GM19035 (cell line): ENCODE data around the gene CPAMD8.
A peak's percentile ranks its signal among the peaks of the same experiment; 100 is the strongest.

Source experiments
- ATAC-seq: cut with Tn5 transposase; IDR thresholded peaks from one replicate; pipeline ENCODE4 v1.9.1; 2021; ENCODE audit not compliant: unreplicated experiment

CPAMD8 gene

DNA sequence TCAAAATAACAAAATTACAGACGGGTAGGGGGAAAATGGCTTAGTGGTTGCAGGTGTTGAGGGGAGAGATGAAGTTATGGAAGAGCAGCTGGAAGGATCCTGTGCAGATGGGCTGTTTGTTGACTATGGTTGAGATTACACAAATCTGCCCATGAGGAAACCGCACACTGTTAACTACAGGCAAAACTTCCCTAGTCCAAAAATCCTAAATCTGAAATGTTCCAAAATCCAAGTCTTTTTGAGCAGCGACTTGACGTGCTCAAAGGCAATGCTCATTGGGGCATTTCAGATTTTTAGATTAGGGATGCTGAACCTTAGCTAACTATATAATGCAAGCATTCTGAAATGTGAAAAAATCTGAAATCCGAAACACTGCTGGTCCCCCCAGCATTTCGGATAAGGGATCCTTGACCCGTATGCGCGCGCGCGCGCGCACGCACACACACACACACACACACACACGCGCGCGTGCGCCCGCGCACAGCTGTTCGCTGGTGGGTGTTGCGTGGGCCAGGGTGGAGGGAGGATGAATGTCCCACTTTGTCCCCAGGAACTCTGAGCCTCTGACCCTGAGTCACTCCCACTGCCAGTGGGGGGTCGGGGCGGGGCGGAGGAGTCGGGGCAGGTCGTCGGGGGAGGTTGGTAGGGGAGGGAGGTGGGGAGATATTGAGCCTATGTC, 131.0 kb downstream of the CPAMD8 start:
- no peak for ATAC-seq

DNA sequence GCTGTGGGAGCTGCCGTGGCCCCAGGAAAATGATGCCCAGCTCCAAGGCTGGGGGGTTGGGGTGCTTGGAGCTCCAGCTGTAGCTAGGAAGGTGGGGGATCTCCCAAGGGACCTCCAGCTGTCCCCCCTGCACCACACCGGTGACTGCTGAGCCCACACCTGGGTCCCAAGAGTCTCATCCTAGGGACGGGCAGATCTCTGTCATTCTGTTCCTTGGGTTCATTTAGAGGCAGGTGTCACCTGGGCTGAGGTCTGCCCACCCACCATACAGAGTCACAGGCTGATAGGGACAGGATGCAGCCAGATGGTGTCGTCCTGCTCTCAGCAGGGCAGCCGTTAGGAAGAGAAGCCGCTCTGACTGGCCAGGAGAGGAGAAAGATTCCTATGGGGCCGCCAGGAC, 132.5 kb downstream of the CPAMD8 start:
- no peak for ATAC-seq

DNA sequence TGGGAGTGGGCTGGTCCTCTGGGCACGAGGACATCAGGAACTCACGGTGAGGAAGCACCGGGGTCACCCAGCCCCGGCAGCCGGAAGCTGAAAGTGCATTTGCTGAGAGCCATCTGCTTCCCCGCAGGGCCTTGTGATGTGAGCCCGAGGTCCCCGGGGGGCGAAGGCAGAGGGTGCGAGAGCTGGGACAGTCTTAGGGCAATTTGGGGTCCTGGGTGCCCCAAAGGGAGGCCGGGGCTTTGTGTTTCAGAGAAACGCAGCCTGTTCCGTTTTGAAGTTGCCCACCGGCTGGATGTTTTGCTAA, 133.0 kb downstream of the CPAMD8 start:
- no peak for ATAC-seq

DNA sequence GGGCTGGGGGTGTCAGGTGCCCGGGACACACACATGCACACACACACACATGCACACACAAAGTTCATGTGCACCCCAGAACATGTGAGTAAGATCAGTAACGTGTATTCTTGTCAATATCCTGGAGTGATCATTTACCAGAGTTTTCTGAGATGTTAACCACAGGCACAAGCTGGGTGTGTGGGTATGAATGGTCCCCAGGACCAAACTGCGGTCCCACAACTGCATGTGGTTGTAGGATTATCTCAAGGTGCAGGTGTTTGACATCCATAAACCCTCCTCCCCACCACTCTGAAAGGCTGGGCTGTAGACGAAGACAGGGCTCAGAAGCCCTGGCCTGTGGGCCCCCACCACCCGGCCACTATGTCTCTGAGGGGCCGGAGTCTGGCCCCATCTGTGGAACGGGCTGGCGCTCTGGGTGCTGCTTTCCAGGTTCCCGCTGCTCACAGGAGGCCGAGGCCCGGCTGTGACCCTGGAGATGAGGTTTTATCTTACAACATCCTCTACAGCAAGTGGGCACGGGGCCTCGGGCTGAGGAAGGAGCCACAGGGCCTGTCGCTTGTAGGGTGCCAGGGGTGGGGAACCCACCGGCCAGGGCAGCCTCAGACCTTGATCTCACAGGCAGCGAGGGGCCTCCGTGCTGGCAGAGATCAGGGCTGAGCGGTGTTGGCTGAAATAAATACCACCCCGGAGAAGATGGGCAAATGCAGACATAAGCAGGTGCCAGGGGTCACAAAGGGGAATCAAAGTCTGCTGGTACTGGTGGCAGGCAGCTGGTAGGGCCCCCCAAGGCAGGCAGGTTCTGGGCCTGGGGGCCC, 133.5 kb downstream of the CPAMD8 start:
- ATAC-seq = no peak

DNA sequence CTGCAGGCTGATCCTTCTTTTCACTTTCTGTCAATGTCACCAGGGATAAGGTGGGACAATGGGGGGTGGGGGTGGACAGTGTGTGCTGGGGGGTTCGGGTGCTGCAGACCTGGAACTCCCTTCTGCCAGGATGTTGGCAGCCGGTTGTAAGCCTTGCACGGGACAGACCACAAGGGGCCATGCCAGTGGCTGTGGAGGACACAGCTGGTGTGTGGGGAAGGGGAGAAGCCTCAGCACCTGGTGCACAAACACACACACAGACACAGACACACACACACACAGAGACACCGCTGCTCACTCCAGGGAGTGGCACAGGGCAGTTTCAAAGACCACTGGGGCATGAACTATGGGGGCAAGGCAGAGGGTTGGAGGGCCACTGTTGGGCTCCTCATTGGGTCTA, 134.2 kb downstream of the CPAMD8 start:
- no peak for ATAC-seq

DNA sequence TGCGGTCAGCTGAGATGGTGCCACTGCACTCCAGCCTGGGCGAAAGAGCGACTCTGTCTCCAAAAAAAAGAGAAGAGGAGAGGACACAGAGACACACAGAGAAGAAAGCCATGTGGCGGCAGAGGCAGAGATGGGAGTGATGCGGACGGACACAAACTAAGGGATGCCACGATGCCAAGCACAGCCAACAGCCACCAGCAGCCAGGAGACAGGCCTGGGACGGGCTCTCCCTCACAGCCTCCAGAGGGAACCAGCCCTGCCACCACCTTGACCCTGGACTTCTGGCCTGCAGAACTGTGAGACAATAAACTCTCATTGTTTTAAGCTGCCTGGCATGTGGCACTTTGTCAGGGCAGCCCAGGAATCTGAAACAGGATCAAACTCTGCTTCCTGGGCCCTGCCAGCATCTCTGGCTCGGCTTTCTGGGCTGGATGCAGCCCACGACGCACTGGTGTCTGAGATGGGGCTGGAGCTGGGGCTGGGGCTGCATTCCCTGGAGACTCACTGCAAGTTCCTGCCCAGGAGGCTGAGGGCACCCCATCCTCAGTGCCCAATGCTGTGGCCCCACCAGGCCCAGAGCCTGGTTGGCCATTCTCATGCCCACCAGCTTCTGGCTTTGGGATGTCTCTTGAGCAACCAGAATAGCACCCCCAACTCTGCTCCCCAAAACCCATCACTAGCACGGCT, 134.8 kb downstream of the CPAMD8 start:
- ATAC-seq = no peak

DNA sequence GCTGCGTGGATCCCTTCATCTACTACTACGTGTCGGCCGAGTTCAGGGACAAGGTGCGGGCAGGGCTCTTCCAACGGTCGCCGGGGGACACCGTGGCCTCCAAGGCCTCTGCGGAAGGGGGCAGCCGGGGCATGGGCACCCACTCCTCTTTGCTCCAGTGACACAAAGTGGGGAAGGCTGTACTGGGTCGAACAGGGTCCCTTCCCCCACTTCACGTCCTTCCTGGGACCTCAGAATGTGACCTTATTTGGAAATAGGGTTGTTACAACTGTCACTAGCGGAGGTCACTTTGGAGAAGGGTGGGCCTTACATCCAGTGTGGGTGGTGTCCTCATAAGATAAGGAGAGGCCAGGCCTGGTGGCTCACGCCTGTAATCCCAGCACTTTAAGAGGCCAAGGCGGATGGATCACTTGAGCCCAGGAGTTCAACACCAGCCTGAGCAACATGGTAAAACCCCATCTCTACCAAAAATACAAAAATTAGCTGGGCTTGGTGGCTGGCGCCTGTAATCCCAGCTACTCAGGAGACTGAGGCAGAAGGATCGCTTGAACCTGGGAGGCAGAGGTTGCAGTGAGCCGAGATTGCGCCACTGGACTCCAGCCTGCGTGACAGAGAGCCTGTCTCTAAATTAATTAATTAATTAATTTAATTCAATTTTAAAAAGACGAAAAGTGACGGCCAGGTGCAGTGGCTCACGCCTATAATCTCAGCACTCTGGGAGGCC, 136.0 kb downstream of the CPAMD8 start:
- no peak for ATAC-seq

DNA sequence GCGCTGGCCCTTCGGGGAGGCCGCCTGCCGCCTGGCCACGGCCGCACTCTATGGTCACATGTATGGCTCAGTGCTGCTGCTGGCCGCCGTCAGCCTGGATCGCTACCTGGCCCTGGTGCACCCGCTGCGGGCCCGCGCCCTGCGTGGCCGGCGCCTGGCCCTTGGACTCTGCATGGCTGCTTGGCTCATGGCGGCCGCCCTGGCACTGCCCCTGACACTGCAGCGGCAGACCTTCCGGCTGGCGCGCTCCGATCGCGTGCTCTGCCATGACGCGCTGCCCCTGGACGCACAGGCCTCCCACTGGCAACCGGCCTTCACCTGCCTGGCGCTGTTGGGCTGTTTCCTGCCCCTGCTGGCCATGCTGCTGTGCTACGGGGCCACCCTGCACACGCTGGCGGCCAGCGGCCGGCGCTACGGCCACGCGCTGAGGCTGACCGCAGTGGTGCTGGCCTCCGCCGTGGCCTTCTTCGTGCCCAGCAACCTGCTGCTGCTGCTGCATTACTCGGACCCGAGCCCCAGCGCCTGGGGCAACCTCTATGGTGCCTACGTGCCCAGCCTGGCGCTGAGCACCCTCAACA, 136.6 kb downstream of the CPAMD8 start:
- no peak for ATAC-seq

DNA sequence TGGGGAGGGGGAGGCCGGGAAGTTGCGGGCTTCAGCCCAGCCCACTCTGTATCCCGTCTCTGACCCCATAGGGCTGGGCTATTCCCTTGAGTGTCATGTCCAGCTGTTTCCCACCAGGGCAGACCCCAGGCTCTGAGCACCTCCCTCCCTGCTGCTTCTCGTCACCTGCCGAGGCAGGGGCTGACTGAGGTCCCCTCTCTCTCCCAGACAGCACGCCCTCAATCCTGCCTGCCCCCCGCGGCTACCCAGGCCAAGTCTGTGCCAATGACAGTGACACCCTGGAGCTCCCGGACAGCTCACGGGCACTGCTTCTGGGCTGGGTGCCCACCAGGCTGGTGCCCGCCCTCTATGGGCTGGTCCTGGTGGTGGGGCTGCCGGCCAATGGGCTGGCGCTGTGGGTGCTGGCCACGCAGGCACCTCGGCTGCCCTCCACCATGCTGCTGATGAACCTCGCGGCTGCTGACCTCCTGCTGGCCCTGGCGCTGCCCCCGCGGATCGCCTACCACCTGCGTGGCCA, 137.2 kb downstream of the CPAMD8 start:
- ATAC-seq = no peak

DNA sequence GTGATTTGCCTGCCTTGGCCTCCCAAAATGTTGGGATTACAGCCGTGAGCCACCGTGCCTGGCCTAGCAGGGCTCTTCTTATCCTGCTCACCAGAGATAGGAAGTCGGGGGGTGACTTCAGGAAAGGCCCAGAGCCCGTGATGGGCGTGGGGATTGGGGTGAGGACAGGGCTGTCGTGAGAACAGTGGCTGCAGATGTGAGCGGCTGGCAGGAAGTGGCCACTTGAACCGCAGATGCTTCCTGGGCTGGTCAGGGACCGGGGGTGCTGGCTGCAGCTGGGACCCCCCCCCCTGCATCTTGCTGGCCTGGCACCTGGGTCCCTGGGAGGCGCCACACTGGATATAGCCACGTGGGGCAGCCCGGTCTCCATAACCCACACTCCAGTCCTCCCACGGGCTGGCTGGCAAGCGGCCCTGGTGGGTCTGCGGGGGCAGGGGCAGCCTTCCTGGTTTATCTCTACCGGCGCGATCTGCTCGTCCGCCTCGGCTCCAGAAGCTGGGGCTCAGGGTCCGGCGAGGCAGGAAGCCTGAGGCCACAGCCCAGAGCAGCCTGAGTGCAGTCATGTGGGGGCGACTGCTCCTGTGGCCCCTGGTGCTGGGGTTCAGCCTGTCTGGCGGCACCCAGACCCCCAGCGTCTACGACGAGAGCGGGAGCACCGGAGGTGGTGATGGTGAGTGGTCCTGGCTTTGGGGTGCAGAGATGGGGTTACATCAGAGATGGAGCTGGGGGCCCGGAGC, 137.8 kb downstream of the CPAMD8 start, which contains the start of gene F2RL3:
Gene F2RL3 (plus strand): TSS at position 371 of the 737 bp plus-strand sequence. CDS start 191 bp downstream, at position 562.
- peak; percentile 63 for ATAC-seq

DNA sequence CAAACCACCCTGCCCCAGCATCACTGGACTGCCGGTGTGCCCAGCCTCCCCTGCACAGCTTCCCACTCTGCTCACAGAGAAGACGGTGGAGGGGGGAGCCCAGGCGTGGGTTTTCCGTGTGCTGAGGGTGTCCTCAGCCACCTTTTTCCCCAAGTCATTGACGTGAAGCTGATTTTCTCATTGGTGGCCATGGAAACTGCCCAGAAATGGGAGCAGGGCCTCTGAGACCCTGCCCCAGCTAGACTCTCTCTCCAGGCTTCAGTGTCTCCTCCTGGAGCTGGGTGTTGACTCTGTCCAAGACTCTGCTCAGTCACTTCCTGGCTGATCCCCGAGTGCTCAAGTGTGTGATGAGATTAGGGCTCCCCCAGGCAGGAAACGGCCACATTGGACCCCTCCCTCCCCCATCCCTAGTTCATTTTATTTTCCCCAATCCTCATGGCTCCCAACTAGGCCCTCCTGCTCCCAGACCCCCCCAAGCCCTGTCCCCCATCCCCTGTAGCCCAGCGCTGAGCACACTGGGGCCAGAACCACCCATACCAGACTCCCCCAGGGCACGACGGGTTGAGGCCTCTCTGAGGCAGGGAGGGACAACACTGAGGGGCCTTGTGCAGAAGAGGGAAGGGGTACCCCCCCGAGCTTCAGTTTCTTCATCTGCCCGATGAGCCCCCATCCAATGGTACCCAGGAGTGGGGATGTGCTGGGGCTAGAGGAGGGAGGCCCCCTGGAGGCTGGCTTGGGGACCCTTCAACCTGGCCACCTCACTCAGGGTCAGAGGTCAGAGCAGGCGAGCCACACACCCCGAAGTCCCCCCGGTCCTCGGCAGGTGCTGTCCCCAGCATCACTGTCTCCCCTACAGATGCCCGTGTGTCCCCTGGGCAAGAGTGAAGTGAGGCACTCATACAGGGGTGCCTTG, 139.0 kb downstream of the CPAMD8 start:
- no peak for ATAC-seq

DNA sequence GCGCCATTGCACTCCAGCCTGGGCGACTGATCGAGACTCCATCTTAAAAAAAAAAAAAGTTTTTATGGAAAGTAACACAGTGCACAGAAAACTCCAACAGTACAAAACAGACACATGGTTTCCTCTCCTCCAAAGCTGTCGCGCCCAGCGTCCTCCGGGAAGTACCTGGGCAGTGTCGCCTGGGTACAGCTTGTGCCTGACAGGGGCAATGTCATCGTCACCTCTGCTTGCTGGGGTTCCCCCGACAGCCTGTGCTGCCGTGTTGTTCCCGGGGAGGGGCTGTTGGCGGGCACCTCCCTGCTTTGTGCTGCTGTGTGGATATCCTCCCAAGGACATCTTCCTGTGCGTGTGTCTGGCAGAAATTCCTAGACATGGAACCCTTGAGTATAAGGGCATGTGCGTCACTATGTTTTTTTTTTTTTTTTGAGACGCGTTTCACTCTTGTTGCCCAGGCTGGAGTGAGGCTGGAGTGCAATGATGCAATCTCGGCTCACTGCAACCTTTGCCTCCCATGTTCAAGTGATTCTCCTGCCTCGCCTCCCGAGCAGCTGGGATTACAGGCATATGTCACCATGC, 140.2 kb downstream of the CPAMD8 start:
- no peak for ATAC-seq

DNA sequence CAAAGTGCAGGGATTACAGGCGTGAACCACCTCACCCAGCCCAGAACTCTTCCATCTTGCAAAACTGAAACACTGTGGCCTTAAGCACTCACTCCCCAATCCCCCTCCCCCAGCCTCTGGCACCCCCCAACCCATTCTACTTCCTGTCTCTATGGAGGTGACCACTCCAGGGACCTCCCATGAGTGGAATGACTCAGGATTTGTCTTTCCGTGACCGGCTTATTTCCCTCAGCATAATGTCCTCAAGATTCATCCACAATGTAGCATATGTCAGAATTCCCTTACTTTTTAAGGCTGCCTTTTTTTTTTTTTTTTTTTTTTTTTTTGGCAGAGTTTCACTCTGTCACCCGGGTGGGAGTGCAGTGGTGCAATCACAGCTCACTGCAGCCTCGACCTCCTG, 141.4 kb downstream of the CPAMD8 start:
- no peak for ATAC-seq

DNA sequence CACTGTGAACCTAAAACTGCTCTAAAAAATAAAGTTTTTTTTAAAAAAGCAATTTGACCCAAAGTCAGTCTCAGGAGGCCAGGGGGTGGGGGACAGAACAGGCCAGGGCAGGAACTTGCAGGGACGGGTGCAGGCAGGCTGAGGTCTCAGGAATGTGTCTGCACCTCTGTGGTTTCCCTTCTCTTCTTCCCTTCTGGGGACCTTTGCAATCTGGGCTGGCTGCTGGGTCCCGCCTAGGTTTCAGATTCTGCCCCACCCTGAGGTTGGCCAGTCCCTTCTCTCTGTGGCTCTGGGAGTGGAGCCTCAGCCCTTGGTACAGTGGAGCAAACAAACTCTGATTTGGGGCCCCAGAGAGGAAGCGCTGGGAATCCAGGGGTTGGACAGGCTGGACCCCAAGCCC, 143.1 kb downstream of the CPAMD8 start:
- no peak for ATAC-seq

DNA sequence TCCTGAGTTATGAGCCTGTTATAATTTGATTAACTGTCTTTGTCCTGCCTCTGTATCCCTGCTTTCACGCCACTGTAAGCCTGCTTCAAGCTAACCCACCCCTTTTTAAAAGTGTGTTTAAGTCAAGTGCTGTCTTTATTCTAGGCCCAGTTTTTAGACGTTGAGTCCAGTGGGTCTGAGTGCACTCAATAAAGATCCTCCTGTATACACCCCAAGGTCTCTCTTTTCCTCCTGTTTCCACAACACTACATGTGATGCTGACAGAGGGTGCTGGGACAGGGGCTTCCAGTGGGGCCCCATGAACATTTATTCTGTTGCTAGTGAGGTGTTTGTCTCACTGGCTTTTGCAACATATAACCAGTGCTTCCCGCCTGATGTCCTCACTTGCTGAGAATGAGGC, 144.5 kb downstream of the CPAMD8 start:
- no peak for ATAC-seq

DNA sequence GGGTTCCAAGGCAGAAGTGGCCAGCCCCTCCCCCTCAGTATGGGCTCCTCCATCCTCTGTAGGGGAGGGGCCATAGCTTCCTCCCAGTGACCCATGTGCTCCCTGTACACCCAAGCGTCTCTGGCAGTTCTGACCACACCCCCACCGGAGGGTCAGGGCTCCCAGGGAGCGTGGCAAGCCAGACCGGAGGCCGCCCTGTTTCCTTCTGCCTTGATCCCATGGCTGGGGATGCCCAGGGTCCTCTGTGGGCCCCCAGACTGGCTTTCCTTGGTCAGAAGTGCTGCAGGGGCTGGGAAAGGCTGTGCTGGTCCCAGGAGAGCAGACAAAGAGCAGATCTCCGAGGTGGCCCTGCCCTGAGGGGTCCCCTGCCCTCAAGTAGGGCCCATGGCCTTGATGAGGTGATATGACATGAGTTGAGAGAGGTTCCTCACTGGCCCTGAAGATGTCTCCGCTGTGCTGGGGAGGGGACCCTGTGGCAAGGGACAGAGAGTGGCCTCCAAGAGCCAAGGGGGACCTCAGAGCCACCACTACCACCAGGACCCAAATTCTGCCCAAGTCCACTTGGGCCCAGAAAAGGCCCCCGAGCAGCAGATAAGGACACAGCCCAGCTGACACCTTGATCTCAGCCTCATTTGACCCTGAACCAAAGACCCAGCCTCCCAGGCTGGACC, 145.6 kb downstream of the CPAMD8 start:
- ATAC-seq = no peak

DNA sequence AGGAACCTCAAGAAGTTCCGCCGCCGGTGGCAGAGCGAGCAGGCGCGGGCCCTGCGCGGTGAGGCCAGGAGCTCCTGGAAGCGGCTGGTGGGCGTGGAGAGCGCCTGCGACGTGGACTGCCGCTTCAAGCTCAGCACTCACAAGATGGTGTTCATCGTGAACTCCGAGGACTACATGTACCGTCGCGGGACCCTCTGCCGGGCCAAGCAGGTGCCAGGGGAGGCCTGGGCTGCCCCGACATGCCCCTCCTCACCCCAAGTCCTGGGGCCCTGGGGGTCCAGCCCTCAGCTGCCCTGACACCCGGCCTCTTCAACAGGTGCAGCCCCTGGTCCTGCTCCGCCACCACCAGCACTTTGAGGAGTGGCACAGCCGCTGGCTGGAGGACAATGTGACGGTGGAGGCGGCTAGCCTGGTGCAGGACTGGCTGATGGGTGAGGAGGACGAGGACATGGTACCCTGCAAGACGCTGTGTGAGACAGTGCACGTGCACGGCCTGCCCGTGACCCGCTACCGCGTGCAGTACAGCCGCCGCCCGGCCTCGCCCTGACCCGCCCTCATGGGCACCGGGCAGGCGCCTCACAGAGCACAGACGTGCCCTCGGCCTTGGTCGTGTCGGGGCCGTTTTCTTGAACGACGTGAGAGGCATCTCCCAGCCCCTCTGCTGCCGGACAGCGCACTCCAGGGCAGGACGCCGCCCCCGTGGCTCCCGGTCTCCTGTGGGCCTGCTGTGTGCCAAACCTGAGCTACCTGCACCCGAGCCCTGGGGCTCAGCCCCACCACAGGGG, 148.2 kb downstream of the CPAMD8 start:
- ATAC-seq = no peak
